Activated CD8-positive, alpha-beta memory T cell treated with anti-CD3 and anti-CD28 coated beads, Interleukin-2, amount 50 U/mL, for 4 hours (primary cell): ENCODE measurements around the gene SMIM1.

ENCODE experiments used
- DNase-seq: peaks from one replicate; pipeline ENCODE4 v3.0.0-alpha.2; 2020

The SMIM1 gene

GRCh38 chr1:3759796-3760195, 12.8 kb upstream of the SMIM1 start:
- no peak for DNase-seq

- DNase-seq: no peak
Observed at GRCh38 chr1:3761296-3762010, 11.1 kb upstream of the SMIM1 start.

- no peak for DNase-seq
Observed at GRCh38 chr1:3762151-3762872, 10.2 kb upstream of the SMIM1 start.

- no peak for DNase-seq
Observed at GRCh38 chr1:3762873-3763228, 9.7 kb upstream of the SMIM1 start.

GRCh38 chr1:3763351-3764125, 9.0 kb upstream of the SMIM1 start:
- no peak for DNase-seq

- no peak for DNase-seq
Observed at GRCh38 chr1:3767328-3767925, 5.1 kb upstream of the SMIM1 start.

GRCh38 chr1:3768811-3769390, 3.6 kb upstream of the SMIM1 start:
- DNase-seq: no peak

GRCh38 chr1:3770047-3770765, 2.3 kb upstream of the SMIM1 start:
- no peak for DNase-seq

GRCh38 chr1:3771108-3772026, 1.2 kb upstream of the SMIM1 start:
- DNase-seq: no peak

- peak; percentile 84 for DNase-seq
Observed at GRCh38 chr1:3772027-3772714, 378 bp upstream of the SMIM1 start.

- no peak for DNase-seq
Observed at GRCh38 chr1:3773572-3774275, 1.2 kb downstream of the SMIM1 start.

GRCh38 chr1:3774276-3774945, 1.9 kb downstream of the SMIM1 start:
- DNase-seq: no peak

- DNase-seq: no peak
Observed at GRCh38 chr1:3774946-3775489, 2.5 kb downstream of the SMIM1 start.

GRCh38 chr1:3775490-3776230, 3.1 kb downstream of the SMIM1 start:
- no peak for DNase-seq

- DNase-seq: no peak
Observed at GRCh38 chr1:3776231-3776961, 3.8 kb downstream of the SMIM1 start.

GRCh38 chr1:3777078-3777547, 4.6 kb downstream of the SMIM1 start:
- no peak for DNase-seq
